Naive thymus-derived CD8-positive, alpha-beta T cell (primary cell): Measurements from ENCODE around the gene CISD3. TPM values are rescaled to one million over a fixed set of nuclear protein-coding genes. Genes with fewer than 3 reads are reported as not detected.
"Not testable (repeated sequence)": the region's sequence is repeated elsewhere in the genome, so short reads cannot be mapped to it uniquely, and the experiment has no call there.

ENCODE experiments used
- ATAC-seq, 2 donors: fragments of 150-1000 bp; cut with Tn5 transposase in 1 of 2; sonication (Bioruptor Pico), chemical (Tn5 transposase) in 1 of 2; 1 replicate in 1 of 2; 2 replicates in 1 of 2; pipeline ENCODE4 v1.10.0; 2021; ENCODE audit warnings: mild to moderate bottlenecking in 2 of 2, moderate library complexity in 2 of 2
- POLR2A ChIA-PET: fragments of 350-600 bp; sonication (Branson Sonifier 250); formaldehyde crosslinking; loops from one replicate; lab custom pipeline; 2021; ENCODE audit warnings: antibody characterized with exemption; lab: Charles Lee
- DNase-seq, 10 donors: peaks; one replicate each; pipeline versions ENCODE4 v3.0.0 to v3.0.0-alpha.2; 2020 to 2022
- H3K27ac Mint-ChIP-seq, 10 donors: one replicate each; pipeline ENCODE4 v1.8.0; 2020 to 2022; ENCODE audit warnings: mild to moderate bottlenecking in 10 of 10, mixed read lengths in 10 of 10, moderate library complexity in 4 of 10, inconsistent platforms in 1 of 10
- H3K27me3 Mint-ChIP-seq, 5 donors: one replicate each; pipeline ENCODE4 v1.8.0; 2021 to 2022; ENCODE audit warnings: mixed read lengths in 5 of 5
- H3K36me3 Mint-ChIP-seq, 3 donors: one replicate each; pipeline ENCODE4 v1.8.0; 2020 to 2022; ENCODE audit warnings: mixed read lengths in 3 of 3, mild to moderate bottlenecking in 2 of 3, inconsistent platforms in 1 of 3
- H3K4me1 Mint-ChIP-seq, 4 donors: one replicate each; pipeline ENCODE4 v1.8.0; 2021 to 2022; ENCODE audit warnings: mixed read lengths in 4 of 4
- H3K4me3 Mint-ChIP-seq, 10 donors: one replicate each; pipeline ENCODE4 v1.8.0; 2020 to 2022; ENCODE audit warnings: mild to moderate bottlenecking in 10 of 10, mixed read lengths in 10 of 10, moderate library complexity in 6 of 10, inconsistent platforms in 1 of 10
- H3K9me3 Mint-ChIP-seq, 9 donors: one replicate each; pipeline ENCODE4 v1.8.0; 2020 to 2022; ENCODE audit warnings: mixed read lengths in 9 of 9, mild to moderate bottlenecking in 3 of 9, inconsistent platforms in 1 of 9, moderate library complexity in 1 of 9
- polyA plus RNA-seq, 3 donors: library from polyadenylated mRNA; unstranded; fragments of 300-500 nt; fragmentation: Illumina TruSeq; gene quantifications; one replicate each; pipeline ENCODE4 v1.2.3, GENCODE V29; 2021
- total RNA-seq, 8 experiments: library from RNA in 2 of 8; stranded (reverse) in 2 of 8; gene quantifications; one replicate each; pipeline ENCODE4 v1.2.3 and lab custom pipeline; 2021 to 2026

Gene CISD3
- total and polyA plus RNA-seq, 5 experiments from 2014 or later = 10.7 to 63.3 (median 40.5) TPM

- Mint-ChIP-seq H3K36me3 (peaks cover 0 to 78% (median 11%) of the 10 kb centered on the region in 3 donors), H3K4me1 (peaks cover 22 to 52% (median 39%) of the 10 kb centered on the region in 4 donors), H3K27ac (peak overlapping the region in 7 of 10 donors; percentile 18 to 72 (median 31)), H3K4me3 (no peak overlapping the region), H3K27me3 (no peaks in the 10 kb centered on the region), H3K9me3 (no peaks in the 10 kb centered on the region)
- POLR2A ChIA-PET = interaction anchor here (12.1 to 22.8 kb wide), 2 partner anchors 4 to 10 kb away, joined by 395 read pairs; partner anchors contain the start of gene MLLT6
- DNase-seq (no peak), ATAC-seq (no peak)
Measured at GRCh38 chr17:38719289-38719942, 10.7 kb upstream of the CISD3 start.

GRCh38 chr17:38719943-38720641 lies 10.0 kb upstream of the CISD3 start:
- Mint-ChIP-seq H3K9me3 (no peaks in the 10 kb centered on the region), H3K36me3 (peaks cover 0 to 75% (median 11%) of the 10 kb centered on the region in 3 donors), H3K27me3 (no peaks in the 10 kb centered on the region), H3K27ac (peak overlapping the region in 2 of 10 donors; percentile 13 to 52), H3K4me3 (peak overlapping the region in 1 of 10 donors; percentile 10), H3K4me1 (peaks cover 20 to 59% (median 44%) of the 10 kb centered on the region in 4 donors)
- POLR2A ChIA-PET = interaction anchor here (12.1 to 22.8 kb wide), 2 partner anchors 4 to 11 kb away, joined by 395 read pairs; partner anchors contain the start of gene MLLT6
- DNase-seq = no peak
- no peak for ATAC-seq

GRCh38 chr17:38720941-38721340 lies 9.2 kb upstream of the CISD3 start:
- ATAC-seq (no peak), DNase-seq (no peak)
- Mint-ChIP-seq H3K9me3 (no peaks in the 10 kb centered on the region), H3K27me3 (no peaks in the 10 kb centered on the region), H3K4me3 (no peak overlapping the region), H3K36me3 (peaks cover 0 to 68% (median 11%) of the 10 kb centered on the region in 3 donors), H3K4me1 (peaks cover 18 to 60% (median 51%) of the 10 kb centered on the region in 4 donors), H3K27ac (peak overlapping the region in 6 of 10 donors; percentile 15 to 87 (median 28))
- POLR2A ChIA-PET = interaction anchor here (12.1 to 22.8 kb wide), 2 partner anchors 3 to 11 kb away, joined by 395 read pairs; partner anchors contain the start of gene MLLT6

- Mint-ChIP-seq H3K27ac (peak overlapping the region in 1 of 10 donors; percentile 48), H3K4me3 (no peak overlapping the region), H3K36me3 (peaks cover 0 to 66% (median 11%) of the 10 kb centered on the region in 3 donors), H3K4me1 (peaks cover 17 to 63% (median 58%) of the 10 kb centered on the region in 4 donors), H3K9me3 (no peaks in the 10 kb centered on the region), H3K27me3 (no peaks in the 10 kb centered on the region)
- POLR2A ChIA-PET = interaction anchor here (12.1 kb wide), 1 partner anchor 12 kb away, joined by 395 read pairs; the partner anchor contains the start of gene MLLT6
- ATAC-seq (no peak), DNase-seq (no peak)
Measured at GRCh38 chr17:38721802-38722201, 8.3 kb upstream of the CISD3 start.

- Mint-ChIP-seq H3K4me1 (peaks cover 21 to 73% (median 71%) of the 10 kb centered on the region in 4 donors), H3K4me3 (peak overlapping the region in 5 of 10 donors; percentile 4 to 52 (median 24)), H3K9me3 (no peaks in the 10 kb centered on the region), H3K27me3 (peaks cover 0 to 2% (median 0%) of the 10 kb centered on the region in 5 donors), H3K27ac (peak overlapping the region in 8 of 10 donors; percentile 38 to 92 (median 66)), H3K36me3 (peaks cover 0 to 43% (median 8%) of the 10 kb centered on the region in 3 donors)
- DNase-seq (no peak), ATAC-seq (no peak)
- POLR2A ChIA-PET = interaction anchor here (12.1 kb wide), 1 partner anchor 15 kb away, joined by 395 read pairs; the partner anchor contains the start of gene MLLT6
Measured at GRCh38 chr17:38724337-38724988, 5.7 kb upstream of the CISD3 start.

- no peak for DNase-seq
- H3K27me3 Mint-ChIP-seq = peaks cover 0 to 2% (median 0%) of the 10 kb centered on the region in 5 donors
- H3K4me3 Mint-ChIP-seq = peak overlapping the region in 6 of 10 donors; percentile 5 to 52 (median 27)
- POLR2A ChIA-PET = interaction anchor here (12.1 kb wide), 1 partner anchor 16 kb away, joined by 395 read pairs; the partner anchor contains the start of gene MLLT6
- H3K27ac Mint-ChIP-seq = peak overlapping the region in 7 of 10 donors; percentile 49 to 81 (median 70)
- peaks cover 0 to 40% (median 8%) of the 10 kb centered on the region in 3 donors for H3K36me3 Mint-ChIP-seq
- ATAC-seq = no peak
- H3K4me1 Mint-ChIP-seq = peaks cover 21 to 76% (median 71%) of the 10 kb centered on the region in 4 donors
- no peaks in the 10 kb centered on the region for H3K9me3 Mint-ChIP-seq
Measured at GRCh38 chr17:38725066-38725465, 5.1 kb upstream of the CISD3 start.

- not testable (repeated sequence) for H3K9me3 Mint-ChIP-seq, ATAC-seq, H3K27me3 Mint-ChIP-seq, DNase-seq
- Mint-ChIP-seq H3K27ac (peak overlapping the region in 9 of 10 donors; percentile 43 to 93 (median 85)), H3K4me3 (peak overlapping the region in 5 of 10 donors; percentile 9 to 67 (median 39)), H3K36me3 (peaks cover 0 to 31% (median 4%) of the 10 kb centered on the region in 3 donors), H3K4me1 (peaks cover 22 to 79% (median 73%) of the 10 kb centered on the region in 4 donors)
- POLR2A ChIA-PET = interaction anchor here (12.1 kb wide), 1 partner anchor 17 kb away, joined by 395 read pairs; the partner anchor contains the start of gene MLLT6
Measured at GRCh38 chr17:38726145-38726544, 4.0 kb upstream of the CISD3 start.

GRCh38 chr17:38727736-38728135 lies 2.4 kb upstream of the CISD3 start:
- Mint-ChIP-seq H3K4me3 (peak overlapping the region; percentile 60 to 84 (median 72)), H3K36me3 (peaks cover 0 to 28% (median 3%) of the 10 kb centered on the region in 3 donors), H3K4me1 (peaks cover 26 to 83% (median 81%) of the 10 kb centered on the region in 4 donors), H3K9me3 (no peaks in the 10 kb centered on the region), H3K27ac (peak overlapping the region; percentile 68 to 97 (median 90)), H3K27me3 (peaks cover 0 to 2% (median 0%) of the 10 kb centered on the region in 5 donors)
- ATAC-seq = no peak
- DNase-seq = peak in 2 of 10 donors; percentile 35 to 40
- POLR2A ChIA-PET = interaction anchor here (1.5 to 12.1 kb wide), 8 partner anchors 18 to 169 kb away, joined by 4 to 395 read pairs (median 9); partner anchors contain the start of genes EPOP, LASP1, MLLT6 and PSMB3

- POLR2A ChIA-PET = interaction anchor here (0.9 to 12.1 kb wide), 10 partner anchors 18 to 230 kb away, joined by 3 to 395 read pairs (median 7); partner anchors contain the start of genes EPOP, LASP1, MLLT6 and PSMB3
- peak; percentile 50 to 74 for ATAC-seq
- Mint-ChIP-seq H3K4me3 (peak overlapping the region; percentile 60 to 84 (median 72)), H3K9me3 (no peaks in the 10 kb centered on the region), H3K36me3 (peaks cover 0 to 28% (median 0%) of the 10 kb centered on the region in 3 donors), H3K27me3 (peaks cover 0 to 2% (median 0%) of the 10 kb centered on the region in 5 donors), H3K27ac (peak overlapping the region; percentile 68 to 97 (median 90)), H3K4me1 (peaks cover 28 to 79% (median 78%) of the 10 kb centered on the region in 4 donors)
- peak in 9 of 10 donors; percentile 60 to 90 (median 78) for DNase-seq
Measured at GRCh38 chr17:38728290-38728831, 1.8 kb upstream of the CISD3 start.

GRCh38 chr17:38729368-38729885 lies 714 bp upstream of the CISD3 start:
- Mint-ChIP-seq H3K9me3 (no peaks in the 10 kb centered on the region), H3K36me3 (peaks cover 0 to 20% (median 0%) of the 10 kb centered on the region in 3 donors), H3K4me1 (peaks cover 29 to 82% (median 81%) of the 10 kb centered on the region in 4 donors), H3K27me3 (peaks cover 0 to 2% (median 0%) of the 10 kb centered on the region in 5 donors), H3K27ac (peak overlapping the region; percentile 43 to 97 (median 84)), H3K4me3 (peak overlapping the region; percentile 60 to 84 (median 71))
- POLR2A ChIA-PET = interaction anchor here (1.2 to 12.1 kb wide), 7 partner anchors 17 to 229 kb away, joined by 3 to 395 read pairs (median 11); partner anchors contain the start of genes EPOP, MLLT6 and PSMB3
- DNase-seq = no peak
- no peak for ATAC-seq
